K562 (cell line): Measurements from ENCODE around the gene NODAL. TPM values are rescaled to one million over a fixed set of nuclear protein-coding genes. Genes with fewer than 3 reads are reported as not detected.

Experiments
- ARID1B ChIP-seq: fragments of 450-650 bp; IDR thresholded peaks from 2 replicates; pipeline ENCODE4 v1.6.1; 2016; ENCODE audit warnings: antibody characterized with exemption, mild to moderate bottlenecking, inconsistent platforms
- ETS1 ChIP-seq: conservative IDR thresholded peaks from 2 replicates; pipeline ENCODE4 v1.6.1; 2011; ENCODE audit warnings: low read depth, mild to moderate bottlenecking, low read length; ENCODE audit not compliant: control insufficient read depth
- FOXK2 ChIP-seq, 2 experiments: fragments of 450-650 bp; IDR thresholded peaks in 1 of 2; conservative IDR thresholded peaks in 1 of 2; 2 replicates each; pipeline ENCODE4 v1.6.1; 2016; ENCODE audit warnings: low read depth in 2 of 2, mild to moderate bottlenecking in 1 of 2
- GABPA ChIP-seq: fragments of 200-800 bp; sonication (Bioruptor generic); conservative IDR thresholded peaks from 2 replicates; pipeline ENCODE4 v1.6.1; 2016; ENCODE audit warnings: low read depth, missing genetic modification characterization, missing compliant biosample characterization
- JUND ChIP-seq, 2 experiments: IDR thresholded peaks; 2 replicates in 1 of 2; 3 replicates in 1 of 2; pipeline ENCODE4 v1.6.1; 2011; ENCODE audit warnings: borderline replicate concordance in 2 of 2, low read depth in 2 of 2, low read length in 2 of 2, improper control_type of control experiment in 1 of 2, missing biosample characterization in 1 of 2, missing genetic modification characterization in 1 of 2, missing genetic modification reagents in 1 of 2
- MED1 ChIP-seq: sonication (generic); formaldehyde crosslinking; IDR thresholded peaks from 2 replicates; pipeline ENCODE4 v1.8.1; 2023; ENCODE audit warnings: missing genetic modification reagents, borderline replicate concordance
- MNT ChIP-seq, 2 experiments: fragments of 450-650 bp; conservative IDR thresholded peaks; 2 replicates each; pipeline ENCODE4 v1.6.1; 2017; ENCODE audit warnings: mild to moderate bottlenecking in 2 of 2, moderate library complexity in 2 of 2
- NONO ChIP-seq, 2 experiments: fragments of 200-400 bp in 1 of 2; fragments of 450-650 bp in 1 of 2; formaldehyde crosslinking in 1 of 2; IDR thresholded peaks; 2 replicates each; pipeline ENCODE4 v1.6.1; 2017; ENCODE audit warnings: low read depth in 2 of 2, mild to moderate bottlenecking in 2 of 2, moderate library complexity in 2 of 2, low read length in 1 of 2
- PKNOX1 ChIP-seq: fragments of 450-650 bp; IDR thresholded peaks from 2 replicates; pipeline ENCODE4 v1.6.1; 2016
- RBFOX2 ChIP-seq: fragments of 200-400 bp; formaldehyde crosslinking; IDR thresholded peaks from 2 replicates; pipeline ENCODE4 v1.6.1; 2017; ENCODE audit warnings: low read depth, mild to moderate bottlenecking, low read length, moderate library complexity
- RCOR1 ChIP-seq, 2 experiments: IDR thresholded peaks; 2 replicates each; pipeline ENCODE4 v1.6.1; 2012; ENCODE audit warnings: low read depth in 2 of 2, low read length in 2 of 2, borderline replicate concordance in 1 of 2, improper control_type of control experiment in 1 of 2
- RFX5 ChIP-seq: IDR thresholded peaks from 2 replicates; pipeline ENCODE4 v1.6.1; 2011; ENCODE audit warnings: low read depth, mild to moderate bottlenecking, improper control_type of control experiment, low read length
- SMARCC2 ChIP-seq: fragments of 450-650 bp; IDR thresholded peaks from 2 replicates; pipeline ENCODE4 v1.6.1; 2017; ENCODE audit warnings: antibody characterized with exemption, moderate library complexity, mild to moderate bottlenecking, low read depth
- SUPT5H ChIP-seq: fragments of 450-650 bp; IDR thresholded peaks from 2 replicates; pipeline ENCODE4 v1.6.1; 2016
- THRAP3 ChIP-seq: fragments of 450-650 bp; IDR thresholded peaks from 2 replicates; pipeline ENCODE4 v1.6.1; 2016; ENCODE audit warnings: mild to moderate bottlenecking, inconsistent platforms, borderline replicate concordance
- ZKSCAN8 ChIP-seq: fragments of 200-800 bp; sonication (Bioruptor generic); IDR thresholded peaks from 2 replicates; pipeline ENCODE4 v1.6.1; 2016; ENCODE audit warnings: missing genetic modification characterization, missing compliant biosample characterization
- polyA plus RNA-seq, 8 experiments: library from polyadenylated mRNA; depleted of rRNA in 4 of 8; stranded (reverse) in 5 of 8; unstranded in 3 of 8; fragments of >200 nt; fragmentation: Nextera tagmentation in 2 of 8; fragmentation: Illumina TruSeq in 1 of 8; extraction: Ambion mirVana in 2 of 8; extraction: Trizol in 1 of 8; gene quantifications; 2 replicates each; pipeline versions ENCODE4 v1.2.1 to v1.2.3, GENCODE V29; 2011 to 2014; ENCODE audit warnings: inconsistent platforms in 1 of 8, missing spikeins in 1 of 8
- total RNA-seq, 7 experiments: library from RNA; depleted of rRNA in 6 of 7; stranded (reverse); fragments of >200 nt in 6 of 7; fragmentation: Illumina TruSeq in 2 of 7; extraction: Trizol in 2 of 7; gene quantifications; 2 replicates each; pipeline versions ENCODE4 v1.2.1 to v1.2.3, GENCODE V29; 2011 to 2021; ENCODE audit warnings: low replicate concordance in 1 of 7

Gene NODAL
- total and polyA plus RNA-seq, 9 of the 15 experiments (the other 6 are each of a cell fraction or from before 2014, with no cell fraction given) = not detected

- TF ChIP-seq FOXK2 (conservative IDR thresholded peaks at IDR 0.05 in 1 of 2, IDR thresholded peaks at IDR 0.05 in 1 of 2; ENCODE audit: low read depth in 2 of 2) (peak; percentile 7 to 66; a peak in 2 of 4 replicates), PKNOX1 (peak; percentile 80), RFX5 (no peak), ETS1 (peak; percentile 81; the same call in 1 of the 2 replicates), ARID1B (0 out of 2 replicates have a peak, but pooled peaks have one; percentile 2), SMARCC2 (no peak), GABPA (tag) (peak; percentile 96), ZKSCAN8 (CRISPR knock-in tag) (no peak), RCOR1 (IDR thresholded peaks at IDR 0.05; ENCODE audit: borderline replicate concordance in 1 of 2, low read depth in 2 of 2, low read length in 2 of 2) (0 out of 4 replicates have a peak, but pooled peaks of 1 of the 2 experiments have one; percentile 30), THRAP3 (no peak), RBFOX2 (peak; percentile 98), MED1 (CRISPR knock-in tag) (0 out of 2 replicates have a peak, but pooled peaks have one; percentile 77), MNT (conservative IDR thresholded peaks at IDR 0.05) (peak in 1 of 2 experiments; percentile 64; a peak in 1 of 4 replicates), SUPT5H (peak; percentile 92), NONO (IDR thresholded peaks at IDR 0.05; ENCODE audit: low read depth in 2 of 2, low read length in 1 of 2) (peak; percentile 78 to 89), JUND (IDR thresholded peaks at IDR 0.05; ENCODE audit: borderline replicate concordance, low read depth, low read length) (peak; percentile 72), JUND (tag; IDR thresholded peaks at IDR 0.05; ENCODE audit: borderline replicate concordance, low read depth, low read length) (peak; percentile 31; the same call in 1 of the 3 replicates)
These were observed 37.3 kb downstream of the NODAL start, which contains the start of gene EIF4EBP2 (continued) for GRCh38 chr10:70404036-70404786.
